Renal cortex interstitium (tissue), 11 donors: Measurements from ENCODE around the gene TDRD9. TPM values are rescaled to one million over a fixed set of nuclear protein-coding genes. Genes with fewer than 3 reads are reported as not detected.
"Not testable (repeated sequence)": the region's sequence is repeated elsewhere in the genome, so short reads cannot be mapped to it uniquely, and the experiment has no call there.

Source experiments
- DNase-seq, 11 donors: peaks; one replicate each; pipeline ENCODE4 v3.0.0-alpha.2; 2013; ENCODE audit warnings: low read depth in 9 of 11, low spot score in 4 of 11; ENCODE audit errors: extremely low read depth in 1 of 11
- polyA plus RNA-seq, 3 donors: library from polyadenylated mRNA; unstranded; fragments of 120-200 nt; gene quantifications; one replicate each; pipeline ENCODE4 v1.2.1, GENCODE V29; 2013; ENCODE audit not compliant: insufficient read length in 3 of 3

The TDRD9 gene
- polyA plus RNA-seq, 3 donors, result 1.9 to 7.3 (median 3.8) TPM

GRCh38 chr14:103910262-103910935 lies 17.9 kb upstream of the TDRD9 start:
- peak; percentile 60 to 88 (median 77) for DNase-seq

- DNase-seq, result no peak
Observed at GRCh38 chr14:103910984-103911383, 17.3 kb upstream of the TDRD9 start.

- DNase-seq, result no peak
Observed at GRCh38 chr14:103915616-103916015, 12.6 kb upstream of the TDRD9 start.

- no peak for DNase-seq
Observed at GRCh38 chr14:103916636-103917262, 11.5 kb upstream of the TDRD9 start.

- DNase-seq, result peak; percentile 80 to 94 (median 90)
Observed at GRCh38 chr14:103920981-103921854, 7.0 kb upstream of the TDRD9 start.

GRCh38 chr14:103921855-103922200 lies 6.4 kb upstream of the TDRD9 start:
- DNase-seq, result not testable (repeated sequence)

GRCh38 chr14:103923863-103924262 lies 4.4 kb upstream of the TDRD9 start:
- peak in 2 of 11 donors; percentile 11 to 37 for DNase-seq

- no peak for DNase-seq
Observed at GRCh38 chr14:103925316-103925715, 2.9 kb upstream of the TDRD9 start.

GRCh38 chr14:103927566-103927965 lies 690 bp upstream of the TDRD9 start:
- DNase-seq, result no peak

- DNase-seq, result no peak
Observed at GRCh38 chr14:103930051-103930604, 1.9 kb downstream of the TDRD9 start.

GRCh38 chr14:103931422-103931821 lies 3.2 kb downstream of the TDRD9 start:
- no peak for DNase-seq

GRCh38 chr14:103932791-103933490 lies 4.7 kb downstream of the TDRD9 start:
- no peak for DNase-seq

- no peak for DNase-seq
Observed at GRCh38 chr14:103935102-103935501, 6.8 kb downstream of the TDRD9 start.

GRCh38 chr14:103941462-103941861 lies 13.2 kb downstream of the TDRD9 start:
- DNase-seq, result no peak

GRCh38 chr14:103941973-103942736 lies 13.9 kb downstream of the TDRD9 start, which contains the start of gene RD3L:
Gene RD3L, minus strand, starts transcription at chr14:103942529. Its CDS starts 834 bp downstream, at chr14:103941695.
- no peak for DNase-seq

- no peak for DNase-seq
Observed at GRCh38 chr14:103943673-103944072, 15.4 kb downstream of the TDRD9 start.

- DNase-seq, result no peak
Observed at GRCh38 chr14:103946975-103947374, 18.7 kb downstream of the TDRD9 start.

GRCh38 chr14:103948442-103948841 lies 20.2 kb downstream of the TDRD9 start:
- DNase-seq, result no peak
